Measurements from ENCODE around the gene ENPP1. TPM values are rescaled to one million over a fixed set of nuclear protein-coding genes. Genes with fewer than 3 reads are reported as not detected.

The ENPP1 gene
- total RNA-seq, 1 experiment from 2014 or later, result 6.5 TPM

DNA sequence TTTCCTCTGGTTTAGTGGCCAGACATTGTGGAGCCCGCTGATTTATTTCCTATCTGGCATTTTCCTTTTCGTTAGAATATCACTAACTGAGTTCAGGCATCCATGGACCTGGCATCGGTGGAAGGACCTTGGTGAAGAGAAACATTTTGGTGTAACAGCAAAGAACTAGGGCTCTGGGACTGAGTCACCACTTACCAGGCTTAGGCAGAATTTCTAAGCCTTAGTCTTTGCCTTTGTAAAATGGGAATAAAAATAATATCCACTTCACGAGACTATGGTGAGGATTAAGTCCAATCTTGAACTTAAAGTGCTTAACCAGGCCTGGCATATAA lies 42.0 kb upstream of the ENPP1 start:
- Histone ChIP-seq H2AFZ (ENCODE audit: low read depth, low read length, poor library complexity, severe bottlenecking) (no peak overlapping the region), H3K79me2 (ENCODE audit: insufficient read depth, low read length) (no peaks in the 10 kb centered on the region), H3K9me2 (ENCODE audit: insufficient read depth) (no peaks in the 10 kb centered on the region), H3K4me2 (ENCODE audit: low read length) (no peak overlapping the region), H3K4me3 (replicated peaks in 1 of 2; ENCODE audit: low read depth in 1 of 2, low read length in 2 of 2) (no peak overlapping the region), H3K9me3 (ENCODE audit: control insufficient read depth in 1 of 2, insufficient read depth in 1 of 2, low read depth in 1 of 2, low read length in 2 of 2) (no peaks in the 10 kb centered on the region), H3K36me3 (ENCODE audit: control insufficient read depth in 1 of 2, insufficient read depth in 2 of 2, low read length in 2 of 2) (no peaks in the 10 kb centered on the region), H3K4me1 (ENCODE audit: control insufficient read depth in 1 of 2, insufficient read depth in 2 of 2, low read length in 2 of 2) (no peaks in the 10 kb centered on the region), H3K27ac (ENCODE audit: low read depth, low read length) (no peak overlapping the region), H3K9ac (ENCODE audit: low read length) (no peak overlapping the region), H4K20me1 (ENCODE audit: insufficient read depth) (no peaks in the 10 kb centered on the region), H3K27me3 (ENCODE audit: insufficient read depth, low read length) (no peaks in the 10 kb centered on the region)
- no TSS peak for BruUV-seq (replicated peaks)
- ATAC-seq (no peak), DNase-seq (ENCODE audit: low read depth, low spot score) (no peak)
- ChIA-PET RAD21 (ENCODE audit: low non-redundant PET in 1 of 2, low total read pairs in 2 of 2, uncharacterized antibody in 2 of 2, unreplicated experiment in 2 of 2) (no interaction called here), CTCF (interaction anchor here (1.1 kb wide), 1 partner anchor 149 kb away, joined by 3 read pairs; no protein-coding TSS in a partner anchor), POLR2A (no interaction called here)
- intact Hi-C loops (cut with micrococcal nuclease), result no loop called here
- TF ChIP-seq CEBPB (IDR thresholded peaks at IDR 0.05; ENCODE audit: low read depth) (no peak), POLR2AphosphoS5 (IDR thresholded peaks at IDR 0.05; ENCODE audit: low read depth, low read length) (no peak), JUND (IDR thresholded peaks at IDR 0.05) (no peak), MAX (IDR thresholded peaks at IDR 0.05) (no peak), EGR1 (IDR thresholded peaks at IDR 0.05; ENCODE audit: low read depth) (no peak), SIN3A (IDR thresholded peaks at IDR 0.05; ENCODE audit: low read depth) (no peak), EZH2 (IDR thresholded peaks at IDR 0.05) (no peak), ZFX (IDR thresholded peaks at IDR 0.05) (no peak), CTCF (IDR thresholded peaks at IDR 0.05 in 2 of 3, conservative IDR thresholded peaks at IDR 0.05 in 1 of 3; ENCODE audit: borderline replicate concordance in 1 of 3, insufficient read depth in 1 of 3, low read depth in 2 of 3, low read length in 2 of 3) (no peak), TCF7L2 (IDR thresholded peaks at IDR 0.05; ENCODE audit: borderline replicate concordance, extremely low read depth, insufficient read depth, insufficient read length) (no peak), RAD21 (IDR thresholded peaks at IDR 0.05; ENCODE audit: low read depth) (no peak), YY1 (IDR thresholded peaks at IDR 0.05; ENCODE audit: extremely low read depth, insufficient replicate concordance, low read depth, low read length) (no peak), POLR2A (IDR thresholded peaks at IDR 0.05; ENCODE audit: borderline replicate concordance, extremely low read depth, insufficient read depth, insufficient read length) (no peak)
- TF ChIP-seq, protein P1, sequence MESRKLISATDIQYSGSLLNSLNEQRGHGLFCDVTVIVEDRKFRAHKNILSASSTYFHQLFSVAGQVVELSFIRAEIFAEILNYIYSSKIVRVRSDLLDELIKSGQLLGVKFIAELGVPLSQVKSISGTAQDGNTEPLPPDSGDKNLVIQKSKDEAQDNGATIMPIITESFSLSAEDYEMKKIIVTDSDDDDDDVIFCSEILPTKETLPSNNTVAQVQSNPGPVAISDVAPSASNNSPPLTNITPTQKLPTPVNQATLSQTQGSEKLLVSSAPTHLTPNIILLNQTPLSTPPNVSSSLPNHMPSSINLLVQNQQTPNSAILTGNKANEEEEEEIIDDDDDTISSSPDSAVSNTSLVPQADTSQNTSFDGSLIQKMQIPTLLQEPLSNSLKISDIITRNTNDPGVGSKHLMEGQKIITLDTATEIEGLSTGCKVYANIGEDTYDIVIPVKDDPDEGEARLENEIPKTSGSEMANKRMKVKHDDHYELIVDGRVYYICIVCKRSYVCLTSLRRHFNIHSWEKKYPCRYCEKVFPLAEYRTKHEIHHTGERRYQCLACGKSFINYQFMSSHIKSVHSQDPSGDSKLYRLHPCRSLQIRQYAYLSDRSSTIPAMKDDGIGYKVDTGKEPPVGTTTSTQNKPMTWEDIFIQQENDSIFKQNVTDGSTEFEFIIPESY (IDR thresholded peaks at IDR 0.05; ENCODE audit: extremely low read depth, insufficient replicate concordance, low read length), result no peak
- TF ChIP-seq, protein P2, sequence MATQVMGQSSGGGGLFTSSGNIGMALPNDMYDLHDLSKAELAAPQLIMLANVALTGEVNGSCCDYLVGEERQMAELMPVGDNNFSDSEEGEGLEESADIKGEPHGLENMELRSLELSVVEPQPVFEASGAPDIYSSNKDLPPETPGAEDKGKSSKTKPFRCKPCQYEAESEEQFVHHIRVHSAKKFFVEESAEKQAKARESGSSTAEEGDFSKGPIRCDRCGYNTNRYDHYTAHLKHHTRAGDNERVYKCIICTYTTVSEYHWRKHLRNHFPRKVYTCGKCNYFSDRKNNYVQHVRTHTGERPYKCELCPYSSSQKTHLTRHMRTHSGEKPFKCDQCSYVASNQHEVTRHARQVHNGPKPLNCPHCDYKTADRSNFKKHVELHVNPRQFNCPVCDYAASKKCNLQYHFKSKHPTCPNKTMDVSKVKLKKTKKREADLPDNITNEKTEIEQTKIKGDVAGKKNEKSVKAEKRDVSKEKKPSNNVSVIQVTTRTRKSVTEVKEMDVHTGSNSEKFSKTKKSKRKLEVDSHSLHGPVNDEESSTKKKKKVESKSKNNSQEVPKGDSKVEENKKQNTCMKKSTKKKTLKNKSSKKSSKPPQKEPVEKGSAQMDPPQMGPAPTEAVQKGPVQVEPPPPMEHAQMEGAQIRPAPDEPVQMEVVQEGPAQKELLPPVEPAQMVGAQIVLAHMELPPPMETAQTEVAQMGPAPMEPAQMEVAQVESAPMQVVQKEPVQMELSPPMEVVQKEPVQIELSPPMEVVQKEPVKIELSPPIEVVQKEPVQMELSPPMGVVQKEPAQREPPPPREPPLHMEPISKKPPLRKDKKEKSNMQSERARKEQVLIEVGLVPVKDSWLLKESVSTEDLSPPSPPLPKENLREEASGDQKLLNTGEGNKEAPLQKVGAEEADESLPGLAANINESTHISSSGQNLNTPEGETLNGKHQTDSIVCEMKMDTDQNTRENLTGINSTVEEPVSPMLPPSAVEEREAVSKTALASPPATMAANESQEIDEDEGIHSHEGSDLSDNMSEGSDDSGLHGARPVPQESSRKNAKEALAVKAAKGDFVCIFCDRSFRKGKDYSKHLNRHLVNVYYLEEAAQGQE (IDR thresholded peaks at IDR 0.05; ENCODE audit: low read depth), result no peak
- TF ChIP-seq, protein P3, sequence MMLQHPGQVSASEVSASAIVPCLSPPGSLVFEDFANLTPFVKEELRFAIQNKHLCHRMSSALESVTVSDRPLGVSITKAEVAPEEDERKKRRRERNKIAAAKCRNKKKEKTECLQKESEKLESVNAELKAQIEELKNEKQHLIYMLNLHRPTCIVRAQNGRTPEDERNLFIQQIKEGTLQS (IDR thresholded peaks at IDR 0.05), result no peak

All from HCT116 (cell line).